ENCODE results near the gene MYO3B.

DNA sequence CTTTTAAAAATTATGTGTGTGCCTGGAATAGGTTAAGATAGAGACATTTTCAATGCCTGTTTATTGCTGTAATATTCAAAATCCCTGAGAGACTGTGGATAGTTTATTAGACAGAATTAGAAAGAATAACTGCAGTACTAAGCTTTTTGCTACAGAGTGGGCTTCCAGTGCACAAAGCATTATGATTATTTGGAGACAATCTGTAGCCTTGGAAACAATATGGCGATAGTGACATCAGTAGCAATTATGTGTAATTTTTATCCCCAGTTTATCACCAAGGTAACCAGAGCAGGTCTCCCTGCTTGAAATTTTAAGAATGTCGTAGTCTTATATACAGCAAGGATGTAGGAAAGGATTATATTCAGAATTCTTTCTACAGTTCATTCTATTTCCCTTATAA lies 100.0 kb downstream of the MYO3B start:
- TF ChIP-seq CTCF (IDR thresholded peaks at IDR 0.05; ENCODE audit: low read depth, low read length) = no peak
- TF ChIP-seq POLR2A (IDR thresholded peaks at IDR 0.05; ENCODE audit: extremely low read depth, insufficient read length) = no peak
- no peak for TF ChIP-seq MYC (IDR thresholded peaks at IDR 0.05; ENCODE audit: low read depth, low read length)
- TF ChIP-seq MAX (IDR thresholded peaks at IDR 0.05; ENCODE audit: low read depth, low read length) = no peak

All from NB4 (cell line).